HCEC 1CT (cell line): ENCODE measurements around the gene USH1C.

Source experiments
- DNase-seq: peaks from one replicate; pipeline ENCODE4 v3.0.0-alpha.2; 2017

USH1C gene

DNA sequence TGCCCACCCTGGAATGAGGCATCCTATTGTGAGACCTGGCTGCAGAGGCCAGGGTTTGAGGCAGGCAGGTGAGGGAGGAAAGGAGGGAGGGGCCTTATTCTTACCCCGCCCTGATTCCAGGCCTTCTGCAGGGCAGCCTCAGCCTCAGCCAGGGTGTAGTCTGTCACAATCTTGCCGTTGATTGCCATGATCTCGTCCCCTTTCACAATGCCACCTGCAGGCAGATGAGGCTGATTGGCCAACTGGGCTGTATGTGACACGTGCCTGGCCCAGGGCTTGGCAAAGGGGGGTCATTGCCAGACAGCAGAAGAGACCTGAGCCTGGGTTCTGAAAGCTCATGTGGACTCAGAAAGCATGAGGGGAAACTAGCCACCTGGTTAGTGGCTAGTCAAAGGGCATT is 46.2 kb downstream of the USH1C start:
- DNase-seq, result no peak

DNA sequence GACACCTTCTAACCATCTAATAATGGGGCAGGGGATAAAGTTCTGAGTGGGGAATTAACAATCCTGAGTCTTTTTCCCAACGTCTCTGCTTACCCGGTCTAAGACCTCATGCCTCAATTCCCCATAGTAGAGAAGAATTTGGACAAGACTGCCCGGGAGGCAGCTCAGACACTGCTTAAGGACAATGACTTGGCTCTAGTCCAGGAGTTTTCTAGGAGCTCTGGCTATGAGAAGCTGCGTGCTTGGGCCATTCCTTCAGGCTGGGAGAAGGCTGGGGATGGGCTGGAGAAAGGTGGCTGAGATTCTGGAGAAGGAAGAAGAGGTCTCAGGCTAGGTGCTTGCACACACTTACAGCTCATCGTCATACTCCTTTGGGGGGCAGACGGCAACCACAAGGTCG is 47.8 kb downstream of the USH1C start:
- no peak for DNase-seq

DNA sequence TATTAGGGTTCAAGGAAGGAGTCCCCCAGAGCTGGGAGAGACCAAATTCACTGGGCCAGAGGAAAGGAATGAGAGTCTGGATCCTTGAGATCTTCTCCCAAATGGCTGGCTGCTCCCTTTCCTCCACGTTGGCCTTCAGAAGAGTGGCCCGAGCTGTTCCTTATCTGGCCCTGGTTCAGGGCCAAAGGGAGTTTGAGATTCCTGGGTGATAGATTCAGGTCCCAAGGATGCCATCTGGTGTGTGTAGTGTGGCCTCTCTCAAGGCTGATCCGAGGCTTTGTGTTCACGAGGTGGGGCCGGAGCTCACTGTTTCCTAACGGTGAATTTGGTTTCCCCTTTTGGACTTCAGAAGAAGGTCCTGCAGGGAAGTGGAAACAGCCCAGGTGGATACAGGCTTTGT is 50.2 kb downstream of the USH1C start:
- DNase-seq, result no peak

DNA sequence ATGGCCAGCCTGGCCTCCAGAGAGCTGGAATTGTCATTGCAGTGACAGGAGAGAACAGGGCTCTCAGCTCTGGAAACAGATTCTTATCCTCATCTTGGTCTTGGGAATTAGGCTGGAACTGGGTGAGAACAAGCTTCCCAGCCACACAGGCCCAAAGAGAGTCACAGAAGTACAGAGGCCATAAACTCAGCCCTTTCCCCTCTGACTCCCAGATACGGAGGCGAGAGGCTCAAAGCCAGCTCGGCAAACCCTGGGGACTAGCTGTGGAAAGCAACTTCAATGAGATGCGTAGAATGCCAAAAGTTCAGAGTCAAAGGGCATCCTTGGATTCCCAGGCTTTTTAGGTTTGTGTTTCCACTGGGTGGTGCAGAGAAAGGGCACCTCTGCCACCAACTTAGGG is 53.3 kb downstream of the USH1C start:
- DNase-seq, result no peak

DNA sequence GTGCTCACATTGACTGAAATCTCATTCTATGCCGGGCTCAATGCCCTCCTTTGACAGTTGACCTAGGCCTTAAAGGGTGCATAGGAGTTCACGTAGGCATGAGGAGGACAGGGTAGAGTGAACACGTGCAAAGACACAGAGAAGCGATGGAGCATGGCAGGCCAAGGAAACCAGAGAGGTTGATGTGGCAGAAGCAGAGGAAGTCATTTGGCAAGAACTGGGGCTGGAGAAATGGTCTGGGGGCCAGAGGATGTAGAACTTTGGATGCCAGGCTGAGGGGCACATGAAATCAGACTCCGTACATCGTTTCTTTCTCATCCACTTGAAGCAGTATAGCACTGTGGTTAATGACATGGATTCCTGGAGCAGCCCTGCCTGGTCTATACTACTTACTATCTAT is 54.0 kb downstream of the USH1C start:
- no peak for DNase-seq

DNA sequence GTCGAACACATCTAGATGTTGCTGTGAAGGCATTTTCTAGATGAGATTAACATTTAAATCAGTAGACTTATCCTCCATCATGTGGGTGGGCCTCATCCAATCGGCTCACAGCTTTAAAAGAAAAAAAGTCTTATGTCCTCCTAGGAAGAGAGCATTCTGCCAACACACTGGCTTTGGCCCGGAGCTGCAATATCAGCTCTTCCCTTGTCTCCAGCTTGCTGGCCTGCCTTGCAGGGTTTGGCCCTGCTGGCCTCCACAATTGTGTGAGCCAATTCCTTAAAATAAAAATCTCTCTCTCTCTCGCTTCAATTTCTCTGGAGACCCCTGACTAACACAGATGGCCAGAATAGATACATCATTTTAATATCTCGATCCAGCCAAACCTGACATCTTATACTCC is 54.5 kb downstream of the USH1C start:
- DNase-seq, result no peak

DNA sequence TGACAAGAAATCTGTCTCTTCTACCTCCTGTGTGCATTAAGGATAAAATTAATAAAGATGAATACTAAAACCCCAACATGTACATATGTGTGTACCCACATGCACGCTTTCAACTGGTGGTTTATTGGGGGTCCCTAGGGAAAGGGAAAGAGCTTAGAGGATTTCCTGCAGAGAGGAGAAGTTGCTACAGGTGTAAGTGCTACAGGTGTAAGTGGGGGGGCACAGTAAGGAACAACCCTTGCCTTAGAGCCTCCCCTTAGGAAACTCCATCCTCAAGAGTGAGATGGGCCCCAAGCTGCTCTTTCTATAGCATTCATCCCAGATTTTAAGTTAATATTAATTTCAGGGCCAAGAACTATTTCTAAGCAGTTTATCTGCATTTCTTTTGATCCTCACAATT is 55.7 kb downstream of the USH1C start:
- no peak for DNase-seq

DNA sequence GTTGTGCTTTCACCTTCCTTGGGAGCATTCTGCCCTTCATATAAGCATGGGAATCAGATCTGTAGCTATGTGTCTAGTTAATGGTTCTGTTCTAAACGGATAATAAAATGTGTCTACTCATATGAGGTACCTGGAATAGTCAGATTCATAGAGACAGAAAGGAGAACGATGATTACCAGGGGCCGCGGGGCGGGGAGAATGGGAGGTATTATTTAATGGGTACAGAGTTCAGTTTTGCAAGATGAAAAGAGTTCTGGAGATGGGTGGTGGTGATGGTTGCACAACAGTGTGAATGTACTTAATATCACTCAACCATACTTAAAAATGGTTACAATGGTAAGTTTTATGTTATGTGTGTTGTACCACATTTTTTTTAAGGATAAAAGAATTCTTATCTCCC is 57.6 kb downstream of the USH1C start:
- DNase-seq, result no peak

DNA sequence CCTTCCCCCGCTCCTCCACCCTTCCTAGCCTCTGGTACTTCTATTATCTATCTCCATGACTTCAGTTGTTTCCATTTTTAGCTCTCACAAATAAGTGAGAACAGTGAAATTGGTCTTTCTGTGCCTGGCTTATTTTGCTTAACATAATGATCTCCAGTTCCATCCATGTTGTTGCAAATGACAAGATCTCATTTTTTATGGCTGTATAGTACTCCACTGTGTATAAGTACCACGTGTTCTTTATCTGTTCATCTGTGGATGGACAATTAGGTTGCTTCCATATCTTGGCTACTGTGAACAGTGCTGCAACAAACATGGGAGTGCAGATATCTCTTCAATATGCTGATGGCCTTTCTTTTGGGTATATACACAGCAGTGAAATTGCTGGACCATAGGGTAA is 60.7 kb downstream of the USH1C start:
- DNase-seq, result no peak

DNA sequence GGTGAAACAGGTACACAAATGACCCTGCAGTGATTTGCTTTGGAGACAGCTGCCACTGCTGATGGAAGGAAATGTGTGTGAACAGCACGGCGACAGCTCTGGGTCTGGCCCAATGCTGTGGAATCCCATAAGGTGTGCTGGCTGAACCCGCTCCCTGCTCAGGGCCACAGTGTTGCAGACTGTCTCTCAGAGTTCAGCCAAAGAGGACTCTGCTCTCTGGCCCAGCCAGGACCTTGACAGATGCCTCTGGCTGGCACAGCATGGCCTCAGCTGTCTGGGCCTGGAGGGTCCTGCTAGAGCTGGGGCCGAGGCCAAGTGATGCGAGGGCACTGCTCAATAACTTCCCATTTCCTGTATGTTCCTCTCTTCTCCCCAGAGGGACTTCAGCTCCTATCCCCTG is 62.3 kb downstream of the USH1C start:
- DNase-seq, result no peak

DNA sequence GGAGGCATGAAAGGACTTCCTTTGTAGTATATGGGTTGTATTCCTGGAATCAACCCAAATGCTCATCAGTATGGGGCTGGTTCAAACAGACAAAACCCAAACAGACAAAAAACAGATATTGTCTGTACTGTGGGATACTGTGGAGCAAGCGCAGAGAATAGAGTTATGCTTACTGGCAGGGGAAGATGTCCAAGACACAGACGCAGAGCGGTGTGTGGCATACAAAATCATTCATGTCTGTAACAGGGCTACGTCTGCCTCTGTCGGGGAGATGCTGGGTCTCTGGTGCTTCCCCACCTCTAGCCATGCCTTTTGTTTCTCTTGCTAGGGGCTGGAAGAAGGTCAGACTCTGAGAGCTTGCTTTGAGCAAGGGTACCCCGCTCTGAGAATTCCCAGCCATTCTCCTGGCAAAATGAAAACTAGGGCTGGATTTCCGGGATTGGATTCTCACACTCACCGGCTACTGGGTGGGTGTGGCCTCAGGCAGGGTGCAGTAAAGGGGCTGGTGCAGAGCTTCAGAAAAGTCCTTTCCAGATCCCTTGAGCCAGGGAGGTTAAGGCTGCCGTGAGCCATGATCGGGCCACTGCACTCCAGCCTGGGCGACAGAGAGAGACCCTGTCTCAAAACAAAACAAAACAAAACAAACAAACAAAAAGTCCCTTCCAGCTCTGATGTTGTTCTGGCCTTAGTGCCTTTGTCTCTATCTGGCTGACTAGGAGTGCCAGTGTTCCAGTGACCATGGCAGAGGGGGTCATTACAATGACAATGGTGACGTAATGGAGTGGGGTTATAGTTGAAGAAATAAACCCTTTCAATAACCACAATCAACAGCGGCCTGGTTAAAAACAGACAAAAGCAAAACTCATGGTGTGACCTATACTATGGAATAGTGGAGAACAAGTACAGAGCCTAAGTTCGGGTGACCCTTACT is 64.7 kb downstream of the USH1C start:
- no peak for DNase-seq

DNA sequence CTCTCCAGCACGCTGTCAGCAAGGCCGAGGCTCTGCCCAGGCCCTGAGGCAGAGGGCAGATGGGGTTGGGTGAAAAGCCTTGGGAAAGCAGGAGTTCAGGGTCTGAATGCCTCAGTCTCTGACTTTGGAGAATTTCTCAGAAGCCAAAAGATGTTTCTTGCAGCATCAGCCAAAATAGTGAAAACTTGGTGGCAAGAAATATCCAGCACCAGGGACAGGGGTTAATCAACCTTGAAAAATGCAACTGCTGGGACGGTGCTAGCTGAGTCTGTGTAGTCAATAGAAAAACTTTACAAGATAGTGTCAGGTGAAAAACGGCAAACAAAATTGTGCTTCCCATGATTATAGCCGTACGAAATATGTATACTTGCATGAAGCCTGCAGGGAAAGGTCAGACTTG is 66.1 kb downstream of the USH1C start:
- DNase-seq, result no peak

DNA sequence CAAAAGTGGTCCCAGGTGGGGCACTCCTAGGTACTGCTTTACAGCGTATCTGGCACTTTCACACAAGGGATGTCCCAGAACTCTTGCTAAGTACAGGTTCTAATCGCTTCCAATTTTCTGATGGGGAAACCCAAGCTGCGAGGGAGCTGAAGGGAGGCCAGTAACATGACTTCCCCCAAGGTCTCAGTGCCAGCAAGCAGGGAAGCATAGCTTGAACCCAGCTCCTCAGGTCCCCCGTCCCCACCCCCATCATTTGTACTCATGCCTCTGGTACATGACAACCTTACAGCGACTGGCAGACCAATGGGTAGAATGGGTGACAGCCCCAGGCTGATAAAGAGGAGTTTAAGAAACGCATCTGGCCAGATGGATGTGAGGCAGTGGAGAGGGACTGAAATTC is 66.9 kb downstream of the USH1C start:
- no peak for DNase-seq

DNA sequence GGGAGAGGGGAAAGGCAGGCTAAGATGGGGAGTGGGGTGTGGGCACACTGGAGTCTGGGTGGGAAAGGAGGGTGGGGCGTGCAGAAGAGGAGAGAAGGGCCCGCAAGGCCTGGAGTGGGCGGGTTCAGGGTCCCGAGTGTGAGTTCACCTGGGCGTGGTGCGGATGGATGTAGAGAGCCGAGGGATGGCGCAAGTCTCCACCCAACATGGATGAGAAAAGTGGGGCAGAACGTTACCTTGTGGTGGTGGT is 67.2 kb downstream of the USH1C start:
- DNase-seq, result no peak

DNA sequence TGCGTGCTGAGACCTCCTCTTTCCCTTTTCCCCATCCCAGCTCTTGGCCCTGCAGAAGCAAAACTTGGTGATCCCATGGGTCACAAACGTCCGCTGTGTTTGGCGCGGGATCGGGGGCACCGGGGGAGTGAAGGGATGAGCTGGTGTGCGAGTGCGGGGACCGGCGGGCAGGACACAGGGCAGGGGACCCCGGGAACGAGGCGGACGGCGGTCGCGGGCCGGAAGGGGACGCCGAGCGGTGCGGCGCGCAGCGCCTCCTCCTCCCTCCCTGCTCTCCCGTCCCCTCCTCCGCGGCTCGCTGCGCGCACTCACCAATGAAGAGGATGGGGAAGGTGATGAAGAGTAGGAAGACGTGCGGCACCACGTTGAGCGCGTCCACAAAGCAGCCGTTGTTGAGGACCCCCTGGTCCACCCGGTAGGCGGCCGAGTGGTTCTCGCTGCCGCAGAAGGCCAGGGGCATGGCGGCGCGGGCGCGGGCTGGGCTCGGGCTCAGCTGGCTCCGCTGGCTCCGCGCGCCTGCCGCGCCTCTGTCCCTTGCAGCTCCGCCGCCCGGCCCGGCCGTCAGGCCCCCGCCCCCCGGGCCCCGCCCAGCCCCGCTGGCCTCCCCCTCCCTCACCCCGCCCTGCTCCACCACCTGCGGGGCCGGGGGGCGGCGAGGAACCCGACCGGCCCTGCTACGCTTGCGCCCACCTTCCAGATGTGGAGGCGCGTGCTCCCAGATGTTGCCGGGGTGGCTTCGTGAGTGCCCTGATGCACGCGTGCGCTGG is 67.7 kb downstream of the USH1C start, which contains the start of gene ABCC8:
ABCC8 (minus strand) TSS at position 529 of the 767 bp plus-strand sequence; CDS start at position 460, 69 bp downstream.
- DNase-seq, result no peak

DNA sequence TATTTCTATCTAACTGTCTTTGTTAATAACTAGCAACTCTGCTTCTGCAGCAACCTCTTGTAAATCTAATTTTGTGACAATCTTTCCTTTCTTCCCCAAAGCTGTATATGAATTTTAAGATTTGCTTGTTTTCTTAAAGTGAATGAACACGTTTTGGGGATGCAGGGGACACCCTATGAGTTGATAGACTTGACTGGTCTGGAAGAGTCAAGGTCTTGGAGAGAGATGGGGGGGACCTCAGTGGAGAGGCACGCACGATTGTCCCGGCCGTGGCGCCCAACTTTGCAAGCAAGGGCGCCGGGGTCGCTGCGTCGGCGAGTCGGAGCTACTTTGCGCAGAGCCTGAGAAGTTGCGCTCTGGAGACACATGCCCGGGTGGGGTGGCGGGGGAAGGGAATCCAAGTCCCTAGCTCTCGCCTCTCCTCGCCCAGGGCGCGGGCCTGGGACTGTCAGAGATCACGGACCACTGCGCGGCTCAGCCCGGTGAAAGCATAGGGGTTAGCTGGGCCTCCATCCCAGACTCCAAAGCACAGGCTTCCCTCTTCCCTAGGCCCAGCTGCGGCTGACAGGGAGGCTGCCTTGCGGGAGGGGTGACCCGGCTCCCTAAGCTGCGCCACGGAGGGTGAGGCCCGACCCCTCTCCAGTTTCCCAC is 68.4 kb downstream of the USH1C start:
- DNase-seq, result no peak

DNA sequence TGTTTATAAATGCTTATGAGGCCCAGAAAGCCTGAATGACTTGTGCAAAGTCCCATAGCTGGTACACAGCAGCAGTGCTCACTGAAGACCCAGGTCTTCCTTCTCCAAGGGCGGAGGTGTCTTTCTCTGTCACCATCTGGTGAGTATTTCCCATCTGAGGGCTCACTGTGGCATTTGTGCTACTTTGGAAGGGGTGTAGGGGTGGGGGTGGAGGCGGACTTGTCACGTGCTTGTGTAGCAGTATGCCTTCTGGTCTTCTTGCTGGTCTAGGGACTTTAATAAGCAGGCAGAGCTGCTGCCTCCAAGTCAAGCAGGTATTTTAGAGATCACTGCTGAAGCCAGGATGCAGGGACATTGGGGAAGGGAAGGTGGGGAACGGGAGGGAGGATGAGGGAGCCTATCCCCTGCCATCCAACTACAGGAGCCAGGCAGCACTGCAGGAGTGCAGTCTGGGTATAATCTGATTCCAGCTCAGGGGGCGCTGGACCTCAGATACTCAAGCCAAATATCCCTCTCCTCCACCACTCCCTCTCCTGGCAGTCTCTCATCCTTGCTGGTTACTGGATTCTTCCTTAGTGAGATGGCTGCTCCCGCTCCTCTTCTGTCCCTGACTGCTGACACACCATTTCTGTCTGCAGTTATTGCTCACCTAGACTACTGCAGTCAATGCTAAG is 71.0 kb downstream of the USH1C start:
- DNase-seq, result peak; percentile 57

DNA sequence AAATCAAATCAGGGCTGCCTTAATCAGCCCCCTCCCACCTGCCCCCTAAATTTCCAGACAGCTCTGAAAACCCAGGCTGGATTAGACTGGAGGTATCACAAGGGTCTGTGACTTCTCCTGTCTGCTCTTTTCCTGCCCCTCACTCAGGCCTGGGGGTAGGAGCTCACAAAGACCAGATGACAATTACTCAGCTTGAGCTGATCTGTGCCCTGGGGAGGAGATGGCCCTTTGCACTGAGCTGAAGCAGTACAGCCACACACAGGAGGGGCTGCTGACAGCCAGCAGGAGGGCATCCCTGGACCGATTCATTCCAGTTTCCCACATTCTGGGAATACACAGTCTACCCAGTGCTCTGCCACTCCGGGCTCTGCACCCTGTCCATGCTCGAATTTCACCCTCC is 71.7 kb downstream of the USH1C start:
- DNase-seq, result no peak

DNA sequence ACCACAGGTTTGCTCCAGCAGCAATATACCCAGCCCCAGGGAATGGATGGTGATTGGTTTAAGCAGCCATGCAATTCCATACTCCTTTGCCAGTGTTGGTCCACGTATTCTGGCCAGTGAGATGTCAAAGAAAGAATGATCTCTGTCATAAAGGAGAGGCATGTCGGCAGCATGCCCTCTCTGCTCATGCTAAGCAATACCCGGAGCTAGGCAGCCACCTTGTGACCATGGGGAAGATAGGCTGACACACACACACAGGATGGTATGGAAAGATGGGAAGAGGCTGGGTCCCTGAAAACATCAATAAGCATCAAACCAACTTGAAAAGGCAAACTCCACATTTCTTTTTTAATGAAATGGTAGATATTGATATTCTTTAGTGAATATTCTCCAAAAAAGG is 72.7 kb downstream of the USH1C start:
- DNase-seq, result no peak

DNA sequence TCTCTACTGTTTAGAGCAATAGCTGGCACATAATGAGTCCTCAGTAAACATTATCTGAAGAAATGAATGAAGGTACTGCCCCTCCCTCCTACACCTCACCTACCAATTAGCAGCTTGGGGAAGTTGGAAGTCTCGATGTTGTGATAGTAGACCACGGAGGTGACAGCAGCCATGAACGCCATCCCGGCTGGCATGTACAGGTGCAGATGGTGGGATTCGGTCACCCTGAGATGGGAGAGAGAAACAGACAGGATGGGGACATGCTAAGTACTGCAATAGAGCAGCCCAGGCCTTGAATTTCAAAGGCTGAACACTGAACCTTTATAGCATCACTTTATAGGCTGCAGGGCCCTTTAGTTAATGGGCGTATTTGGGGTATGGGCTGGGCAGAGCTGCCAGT is 74.2 kb downstream of the USH1C start:
- DNase-seq, result no peak

DNA sequence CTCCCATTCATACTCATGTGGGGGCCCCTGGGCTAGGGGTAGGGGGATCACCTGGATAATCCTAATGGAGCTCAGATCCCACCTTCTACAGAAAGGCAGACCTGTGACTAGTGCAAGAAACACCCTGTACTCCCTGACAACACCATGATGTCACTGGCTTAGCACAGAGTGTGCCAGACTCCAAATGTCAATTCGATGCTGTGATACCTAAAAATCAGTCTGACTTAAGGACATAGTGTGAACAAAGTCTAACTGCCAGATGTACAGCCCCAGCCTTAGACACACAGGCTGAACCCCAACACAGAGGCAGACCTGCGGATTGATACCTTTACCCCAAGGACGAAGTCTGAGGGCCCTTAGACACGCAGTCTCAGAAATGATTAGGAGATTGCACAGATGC is 76.1 kb downstream of the USH1C start:
- DNase-seq, result no peak

DNA sequence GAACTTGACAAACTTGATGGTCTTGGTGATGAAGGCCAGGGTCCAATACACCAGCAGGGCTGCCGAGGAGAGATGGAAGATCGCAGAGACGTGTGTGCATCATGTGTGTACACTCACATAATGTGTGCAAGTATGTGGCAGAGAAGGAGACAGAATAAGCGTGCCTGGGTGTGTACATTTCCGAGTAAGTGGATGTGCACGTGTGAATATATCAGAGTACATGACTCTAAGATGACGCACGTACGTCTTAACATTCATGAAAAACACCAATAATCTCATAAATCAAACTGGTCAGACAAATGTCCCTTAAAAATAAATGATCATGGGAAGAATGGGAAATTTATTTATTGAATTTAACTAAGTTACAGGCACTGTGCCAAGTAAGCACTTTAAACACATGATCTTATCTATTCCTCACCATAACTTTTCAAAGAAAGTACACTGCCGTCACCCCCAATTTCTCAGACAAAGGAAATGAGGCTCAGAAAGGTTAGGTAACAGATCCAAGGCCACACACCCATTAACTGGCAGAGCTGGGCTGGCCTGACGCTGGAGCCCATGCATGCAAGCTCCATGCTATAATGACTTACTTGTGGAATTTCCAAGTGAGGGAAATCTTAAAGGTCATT is 80.6 kb downstream of the USH1C start:
- DNase-seq, result no peak

DNA sequence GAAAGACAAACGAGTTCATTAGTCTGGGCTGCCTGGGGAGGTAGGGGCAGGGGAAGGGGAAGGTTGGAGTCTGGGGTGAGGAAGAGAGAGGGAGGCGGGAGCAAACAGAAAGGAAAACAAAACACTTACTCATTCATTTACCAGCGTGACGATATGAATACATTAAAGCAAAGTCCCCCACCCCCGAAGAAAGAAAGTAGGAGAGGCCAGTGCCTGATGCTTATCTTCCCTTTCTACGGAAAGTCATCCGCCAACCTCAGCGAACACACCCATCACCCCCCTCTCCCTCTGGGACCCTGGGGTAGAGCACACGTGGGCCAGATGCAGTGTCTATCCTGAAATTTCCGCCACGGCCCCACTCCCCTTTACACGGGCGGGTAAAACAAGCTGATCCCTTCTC is 81.3 kb downstream of the USH1C start:
- DNase-seq, result no peak
